NCI-H748 treated with DMSO at 0.1 percent for 48 hours (cell line): ENCODE results near the gene CTBP1.

Source experiments
- DNase-seq: peaks from one replicate; lab custom pipeline; 2025; lab: John Stamatoyannopoulos, UW

The CTBP1 gene

GRCh38 chr4:1195109-1195671 is 53.7 kb downstream of the CTBP1 start:
- no peak for DNase-seq

GRCh38 chr4:1194010-1194900 is 54.7 kb downstream of the CTBP1 start:
- no peak for DNase-seq

DNA sequence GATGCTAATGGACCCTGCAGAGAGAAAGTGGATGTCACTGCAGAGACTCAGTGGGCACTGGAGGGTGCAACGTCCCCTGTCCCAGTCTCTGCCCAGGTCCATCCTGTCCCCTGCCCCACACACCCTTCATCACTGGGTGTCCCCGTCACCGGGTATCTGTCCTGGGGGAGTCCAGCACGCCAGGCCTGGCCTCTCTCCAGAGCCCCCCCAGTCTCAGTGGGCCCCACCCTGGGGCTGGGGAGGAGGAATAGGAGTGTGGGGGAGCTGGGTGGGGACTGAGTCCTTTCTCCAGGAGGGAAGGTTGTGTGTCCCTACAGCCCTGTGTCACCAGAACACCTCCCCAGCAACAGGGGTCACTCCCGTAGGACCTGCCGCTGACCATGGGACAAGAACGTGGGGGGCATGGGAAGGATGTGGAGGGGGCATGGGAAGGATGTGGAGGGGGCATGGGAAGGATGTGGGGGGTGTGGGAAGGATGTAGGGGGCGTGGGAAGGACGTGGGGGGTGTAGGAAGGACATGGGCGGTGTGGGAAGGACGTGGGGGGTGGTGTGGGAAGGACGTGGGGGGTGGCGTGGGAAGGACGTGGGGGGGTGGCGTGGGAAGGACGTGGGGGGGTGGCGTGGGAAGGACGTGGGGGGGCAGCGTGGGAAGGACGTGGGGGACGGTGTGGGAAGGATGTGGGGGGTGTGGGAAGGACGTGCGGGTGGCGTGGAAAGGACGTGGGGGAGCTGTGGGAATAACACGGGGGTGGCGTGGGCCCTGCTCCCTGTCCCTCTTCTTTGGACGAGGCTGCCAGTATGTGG is 55.5 kb downstream of the CTBP1 start:
- no peak for DNase-seq

GRCh38 chr4:1192493-1193205 is 56.3 kb downstream of the CTBP1 start:
- DNase-seq, result no peak

DNA sequence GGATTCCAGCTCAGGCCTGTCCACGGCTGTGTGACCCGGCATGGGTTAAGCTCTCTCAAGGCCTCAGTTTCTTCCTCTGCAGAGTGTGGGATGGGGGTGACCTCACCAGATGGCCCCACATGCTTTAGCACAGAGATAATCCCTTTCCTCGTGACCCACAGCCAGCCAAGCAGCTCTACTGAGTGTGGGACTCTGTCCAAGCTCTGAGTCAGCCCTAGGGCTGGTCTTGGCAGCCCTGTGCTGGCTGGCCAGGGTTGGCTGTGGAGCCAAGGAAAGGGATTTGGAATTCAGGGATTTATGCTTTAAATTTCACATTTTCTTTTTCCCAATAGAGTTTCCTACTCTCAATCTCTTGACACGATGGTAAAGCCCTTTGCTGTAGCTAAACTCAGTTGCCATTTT is 56.8 kb downstream of the CTBP1 start:
- DNase-seq, result no peak

DNA sequence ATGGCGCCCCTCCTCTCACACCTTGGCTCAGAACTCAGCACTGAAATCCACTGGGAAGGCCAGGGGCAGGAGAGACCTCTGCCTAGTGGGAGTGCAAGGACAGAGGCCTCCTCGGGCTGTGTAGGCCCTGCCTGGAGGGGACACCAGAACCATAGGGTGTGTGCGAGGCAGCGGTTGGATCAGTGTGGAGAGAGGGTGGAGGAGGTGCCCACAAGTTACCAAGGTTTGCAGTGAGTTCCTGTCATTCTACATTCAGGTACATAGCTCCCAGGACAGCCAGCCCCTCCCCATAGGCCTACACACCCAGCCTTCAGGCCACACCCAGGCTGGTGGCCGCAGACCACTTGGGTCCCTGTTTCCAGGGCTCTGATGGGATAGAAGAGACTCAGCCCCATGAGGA is 57.3 kb downstream of the CTBP1 start:
- DNase-seq, result no peak

GRCh38 chr4:1187182-1187581 is 61.7 kb downstream of the CTBP1 start:
- DNase-seq, result no peak

GRCh38 chr4:1183985-1184773 is 64.8 kb downstream of the CTBP1 start:
- no peak for DNase-seq

DNA sequence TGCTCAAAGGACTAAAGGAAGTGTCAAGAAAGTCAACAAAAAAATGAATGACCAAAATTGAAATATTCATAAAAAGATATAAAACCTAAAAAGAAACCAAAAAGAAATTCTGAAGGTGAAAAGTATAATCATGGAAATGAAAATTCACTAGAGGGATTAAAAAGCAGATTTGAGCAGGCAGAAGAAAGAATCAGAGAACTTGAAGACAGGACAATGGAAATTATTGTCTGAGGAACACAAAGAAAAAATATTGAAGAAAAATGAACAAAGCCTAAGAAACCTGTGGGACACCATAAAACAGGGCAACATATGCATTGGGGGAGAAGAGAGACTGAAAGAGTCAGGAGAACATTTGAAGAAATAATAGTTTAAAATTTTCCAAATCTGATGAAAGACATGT is 66.6 kb downstream of the CTBP1 start:
- DNase-seq, result no peak

DNA sequence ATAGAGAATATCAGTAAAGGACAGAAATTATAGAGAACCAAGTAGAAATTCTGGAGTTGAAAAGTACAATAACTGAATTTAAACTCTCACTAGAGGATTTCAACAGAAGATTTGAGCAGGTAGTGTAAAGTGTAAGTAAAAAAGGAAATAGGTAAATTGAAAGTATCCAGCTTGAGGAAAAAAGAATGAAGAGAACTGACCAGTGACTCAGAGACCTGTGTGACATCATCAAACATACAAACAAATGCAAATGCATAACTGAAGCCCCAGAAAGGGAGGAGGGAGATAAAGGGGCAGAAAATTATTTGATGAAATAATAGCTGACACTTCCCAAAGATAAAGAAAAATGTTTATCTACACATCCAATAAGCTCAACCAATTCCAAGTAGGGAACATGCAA is 68.3 kb downstream of the CTBP1 start:
- DNase-seq, result no peak

DNA sequence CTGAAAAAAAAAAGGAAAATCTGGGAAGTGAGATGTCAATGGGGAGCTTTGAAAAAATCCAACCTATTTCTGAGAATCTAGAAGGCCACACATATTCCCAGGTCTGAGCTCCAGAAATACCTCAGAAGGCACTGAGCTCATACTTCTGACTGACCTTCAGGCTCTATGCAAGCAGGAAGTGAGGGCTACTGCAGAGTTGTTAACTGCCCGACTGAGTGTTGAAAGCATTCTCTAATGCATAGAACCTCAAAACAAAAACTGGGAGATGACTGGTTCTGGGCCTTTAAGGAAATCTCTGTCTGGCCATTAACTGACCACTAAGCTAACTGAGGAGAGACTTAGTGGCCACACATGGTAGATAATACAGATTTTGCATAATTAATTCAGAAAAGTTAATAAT is 69.0 kb downstream of the CTBP1 start:
- no peak for DNase-seq

DNA sequence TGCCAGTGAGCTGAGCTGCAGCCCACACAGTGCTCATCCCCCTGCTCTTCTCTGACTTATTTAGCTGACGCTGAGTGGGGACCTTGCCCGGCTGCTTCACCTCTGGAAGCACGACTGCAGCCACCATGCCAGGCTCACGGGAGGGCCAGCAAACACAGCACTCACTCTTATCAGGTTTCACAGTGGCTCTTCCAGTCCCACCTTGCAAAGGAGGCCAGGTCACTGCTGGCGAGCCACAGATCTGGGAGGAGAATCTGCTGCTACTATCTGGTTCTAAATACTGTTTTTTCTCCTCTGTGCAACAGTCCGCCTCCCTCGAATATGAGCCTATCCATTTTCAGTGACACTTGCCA is 69.9 kb downstream of the CTBP1 start:
- DNase-seq, result no peak

DNA sequence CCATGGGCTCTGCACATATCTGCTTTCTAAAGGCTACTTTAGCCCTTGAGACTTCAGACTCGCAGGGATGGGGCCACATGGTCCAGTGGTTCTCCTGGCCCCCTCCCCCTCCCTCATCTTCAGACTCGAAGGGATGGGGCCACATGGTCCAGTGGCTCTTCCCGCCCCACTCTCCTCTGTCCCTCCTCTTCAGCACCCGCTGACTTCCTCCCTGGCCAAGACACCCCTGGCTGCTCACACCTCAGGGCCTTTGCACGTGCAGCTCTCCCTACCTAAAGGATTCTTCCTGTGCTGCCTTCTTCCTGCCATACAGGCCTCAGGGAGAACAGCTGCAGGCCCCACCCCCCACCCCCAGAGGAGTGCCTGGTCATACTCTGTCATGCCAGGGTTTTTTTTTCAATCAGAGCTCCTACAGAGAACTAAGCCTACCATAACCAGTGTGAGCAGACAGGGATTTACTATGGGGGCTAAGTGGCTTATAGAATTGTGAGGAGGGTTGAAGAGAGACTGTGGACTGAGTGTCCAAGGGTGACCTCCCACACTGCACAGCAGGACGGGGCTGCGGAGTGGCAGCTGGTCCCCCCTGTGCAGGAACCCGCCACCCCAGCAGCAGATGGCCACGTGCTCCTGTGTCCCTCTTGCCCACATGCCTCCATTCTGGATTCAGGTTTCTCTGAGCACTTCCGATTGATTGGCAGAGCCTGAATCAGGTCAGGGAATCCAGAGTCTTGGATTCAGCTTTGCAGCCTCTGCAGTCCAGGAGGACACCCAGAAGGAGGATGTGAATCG is 70.4 kb downstream of the CTBP1 start:
- DNase-seq, result no peak

- DNase-seq, result no peak
Measured at GRCh38 chr4:1177274-1178141, 71.4 kb downstream of the CTBP1 start.

GRCh38 chr4:1176398-1177273 is 72.3 kb downstream of the CTBP1 start:
- DNase-seq, result no peak

- no peak for DNase-seq
Measured at GRCh38 chr4:1175635-1176229, 73.2 kb downstream of the CTBP1 start.

DNA sequence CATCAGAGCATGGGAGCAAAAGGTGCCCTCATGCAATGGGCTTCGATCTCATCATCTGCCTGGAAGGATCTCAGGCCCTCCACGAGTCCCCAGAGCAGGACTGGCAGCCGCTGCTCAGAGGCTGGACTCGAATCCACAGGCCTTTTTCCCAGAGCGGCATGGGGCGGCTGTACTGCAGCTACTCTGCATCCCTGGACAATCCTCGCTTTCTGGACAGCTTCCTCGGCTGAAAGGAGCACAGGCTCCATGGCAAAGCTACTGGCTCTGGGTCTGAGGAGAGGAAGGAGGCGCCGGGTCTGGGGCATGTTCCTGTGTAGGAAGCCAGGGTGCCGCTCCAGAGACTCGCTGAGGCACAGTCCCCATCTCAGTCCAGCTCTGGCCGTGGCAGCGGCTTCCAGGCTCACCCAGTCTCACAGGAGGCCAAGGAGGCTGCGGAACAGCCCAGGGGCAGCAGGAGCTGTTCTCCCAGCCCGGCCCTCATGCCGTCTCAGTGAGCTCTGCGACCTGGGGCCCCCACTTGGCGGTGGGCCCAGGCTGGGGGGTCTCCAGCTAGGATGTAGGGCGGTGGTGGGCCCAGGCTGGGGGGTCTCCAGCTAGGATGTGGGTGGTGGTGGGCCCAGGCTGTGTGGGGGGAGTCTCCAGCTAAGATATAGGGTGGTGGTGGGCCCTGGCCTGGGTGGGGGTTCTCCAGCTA is 73.8 kb downstream of the CTBP1 start:
- DNase-seq, result no peak
